ENCODE measurements around the gene IFT88. TPM values are rescaled to one million over a fixed set of nuclear protein-coding genes. Genes with fewer than 3 reads are reported as not detected.

The IFT88 gene, protein sequence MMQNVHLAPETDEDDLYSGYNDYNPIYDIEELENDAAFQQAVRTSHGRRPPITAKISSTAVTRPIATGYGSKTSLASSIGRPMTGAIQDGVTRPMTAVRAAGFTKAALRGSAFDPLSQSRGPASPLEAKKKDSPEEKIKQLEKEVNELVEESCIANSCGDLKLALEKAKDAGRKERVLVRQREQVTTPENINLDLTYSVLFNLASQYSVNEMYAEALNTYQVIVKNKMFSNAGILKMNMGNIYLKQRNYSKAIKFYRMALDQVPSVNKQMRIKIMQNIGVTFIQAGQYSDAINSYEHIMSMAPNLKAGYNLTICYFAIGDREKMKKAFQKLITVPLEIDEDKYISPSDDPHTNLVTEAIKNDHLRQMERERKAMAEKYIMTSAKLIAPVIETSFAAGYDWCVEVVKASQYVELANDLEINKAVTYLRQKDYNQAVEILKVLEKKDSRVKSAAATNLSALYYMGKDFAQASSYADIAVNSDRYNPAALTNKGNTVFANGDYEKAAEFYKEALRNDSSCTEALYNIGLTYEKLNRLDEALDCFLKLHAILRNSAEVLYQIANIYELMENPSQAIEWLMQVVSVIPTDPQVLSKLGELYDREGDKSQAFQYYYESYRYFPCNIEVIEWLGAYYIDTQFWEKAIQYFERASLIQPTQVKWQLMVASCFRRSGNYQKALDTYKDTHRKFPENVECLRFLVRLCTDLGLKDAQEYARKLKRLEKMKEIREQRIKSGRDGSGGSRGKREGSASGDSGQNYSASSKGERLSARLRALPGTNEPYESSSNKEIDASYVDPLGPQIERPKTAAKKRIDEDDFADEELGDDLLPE
- total RNA-seq, result 1 to 10 TPM; 1.6 to 4.1 TPM

- peak; percentile 82 to 87 for DNase-seq (ENCODE audit: low spot score in 2 of 2)
- Mint-ChIP-seq H3K9me3 (peaks cover 0 to 14% of the 10 kb centered on the region in 2 donors), H3K27ac (peak within 1 kb of the TSS; percentile 86 to 88), H3K36me3 (peaks cover 12 to 35% of the 10 kb centered on the region in 2 donors)
- peak; percentile 81 to 85 for ATAC-seq
Measured at GRCh38 chr13:20566898-20567874, at the start of gene IFT88. TSS of gene IFT88 (plus strand) at chr13:20567157. CDS start at chr13:20574386, 7,229 bp downstream.

DNA sequence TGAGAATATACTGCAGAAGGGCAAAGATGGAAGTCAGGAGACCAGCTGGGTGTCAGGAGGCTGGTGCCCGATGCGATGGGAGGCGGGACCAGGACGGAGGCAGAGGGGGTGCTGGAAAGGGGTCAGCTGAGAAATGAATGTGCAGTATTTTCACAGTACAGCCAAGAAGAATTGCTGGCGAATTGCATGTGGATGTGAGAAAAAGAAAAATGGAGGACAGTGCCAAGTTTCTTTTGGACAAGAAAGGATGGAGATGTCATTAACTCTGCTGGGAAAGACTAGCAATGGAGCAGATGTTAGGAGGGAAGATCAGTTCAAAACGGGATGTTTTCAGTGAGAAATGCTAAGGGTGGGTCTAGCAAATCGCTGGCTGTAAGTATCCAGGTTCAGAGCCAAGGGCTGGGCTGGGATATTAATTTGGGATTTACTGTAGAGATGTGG, 48.3 kb upstream of the IFT88 start:
- Mint-ChIP-seq H3K27ac (peak overlapping the region; percentile 12 to 53), H3K9me3 (peaks cover 0 to 10% of the 10 kb centered on the region in 2 donors), H3K36me3 (peaks cover 0 to 9% of the 10 kb centered on the region in 2 donors)
- ATAC-seq (no peak), DNase-seq (ENCODE audit: low spot score in 2 of 2) (no peak)

DNA sequence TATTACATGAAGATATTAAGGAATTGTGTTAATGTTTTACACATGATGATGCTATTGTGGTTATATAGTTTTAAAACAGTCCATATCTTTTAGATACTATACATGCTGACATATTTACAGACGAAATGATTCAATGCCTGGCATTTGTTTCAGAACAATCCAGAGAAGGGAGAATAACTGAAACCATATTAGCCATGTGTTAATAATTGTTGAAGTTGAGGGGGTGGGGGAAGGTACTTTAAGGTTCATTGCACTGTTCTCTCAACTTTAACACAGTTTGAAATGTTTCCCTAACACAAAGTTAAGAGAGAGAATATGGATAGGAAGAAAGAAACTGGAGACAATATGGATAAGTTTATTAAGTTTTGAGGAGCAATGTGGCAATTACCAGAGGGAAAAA, 47.1 kb upstream of the IFT88 start:
- ATAC-seq (no peak), DNase-seq (ENCODE audit: low spot score in 2 of 2) (no peak)
- H3K36me3 Mint-ChIP-seq, result peaks cover 0 to 9% of the 10 kb centered on the region in 2 donors
- no peak overlapping the region for H3K27ac Mint-ChIP-seq
- H3K9me3 Mint-ChIP-seq, result peaks cover 0 to 10% of the 10 kb centered on the region in 2 donors

DNA sequence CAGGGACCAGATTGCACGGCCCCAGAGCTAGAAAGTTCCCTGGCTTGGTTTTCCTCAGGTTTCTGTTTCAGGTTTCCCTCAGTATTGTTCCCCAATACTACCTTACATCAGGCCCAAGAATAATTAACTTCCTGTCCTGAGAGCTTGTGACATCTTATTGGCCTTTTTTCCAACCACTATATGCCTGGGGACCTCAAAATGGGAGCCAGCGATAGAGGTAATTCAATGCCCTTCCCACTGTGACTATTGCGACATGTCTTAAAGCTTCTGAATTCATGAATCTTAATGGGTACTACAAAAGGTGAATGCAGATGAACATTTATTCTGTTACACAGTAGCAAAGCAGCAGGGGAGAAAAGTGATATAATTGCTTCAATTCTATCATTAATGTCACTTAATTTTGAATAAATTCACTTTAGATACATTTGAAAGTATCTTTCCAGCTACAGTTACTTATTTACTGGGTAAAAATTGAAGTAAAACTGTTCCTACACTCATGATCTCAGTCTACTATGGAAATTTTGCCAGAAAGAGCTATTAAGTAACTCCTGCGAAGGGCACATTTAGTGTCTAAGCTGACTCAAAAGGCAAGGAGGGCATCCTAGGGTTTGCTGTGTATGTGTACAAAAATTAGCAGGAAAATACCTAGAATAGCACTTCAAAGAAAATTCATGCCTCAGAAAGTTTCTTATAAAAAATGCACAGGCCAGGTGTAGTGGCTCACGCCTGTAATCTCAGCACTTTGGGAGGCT, 45.4 kb upstream of the IFT88 start:
- peaks cover 0 to 9% of the 10 kb centered on the region in 2 donors for H3K36me3 Mint-ChIP-seq
- no peak overlapping the region for H3K27ac Mint-ChIP-seq
- peaks cover 0 to 10% of the 10 kb centered on the region in 2 donors for H3K9me3 Mint-ChIP-seq
- ATAC-seq (no peak), DNase-seq (ENCODE audit: low spot score in 2 of 2) (no peak)

DNA sequence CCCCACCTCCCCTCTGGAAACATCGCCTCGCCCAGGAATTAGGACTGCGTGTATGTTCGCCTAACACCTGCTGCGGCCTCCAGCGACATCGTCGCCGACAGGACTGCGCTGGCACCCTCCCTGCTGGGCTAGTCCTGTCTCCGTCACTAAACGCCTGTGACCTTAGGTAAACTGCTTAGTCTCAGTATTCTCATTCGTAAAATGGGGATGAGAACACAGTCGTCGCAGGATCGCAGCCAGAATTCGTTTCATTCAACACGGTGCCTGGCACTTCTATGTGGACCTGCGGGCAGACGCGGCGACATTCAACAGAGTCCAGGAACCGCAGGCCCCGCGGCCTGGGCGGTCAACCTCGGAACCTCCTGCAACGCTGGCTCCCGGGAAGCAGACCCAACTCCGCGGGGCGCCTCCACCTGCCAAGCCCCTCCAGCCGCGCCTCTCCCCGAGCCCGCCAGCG, 41.8 kb upstream of the IFT88 start:
- H3K9me3 Mint-ChIP-seq, result no peaks in the 10 kb centered on the region
- H3K27ac Mint-ChIP-seq, result peak overlapping the region in 1 of 2 donors; percentile 79
- peak; percentile 15 to 21 for ATAC-seq
- DNase-seq (ENCODE audit: low spot score in 2 of 2), result peak; percentile 33 to 56
- no peaks in the 10 kb centered on the region for H3K36me3 Mint-ChIP-seq

DNA sequence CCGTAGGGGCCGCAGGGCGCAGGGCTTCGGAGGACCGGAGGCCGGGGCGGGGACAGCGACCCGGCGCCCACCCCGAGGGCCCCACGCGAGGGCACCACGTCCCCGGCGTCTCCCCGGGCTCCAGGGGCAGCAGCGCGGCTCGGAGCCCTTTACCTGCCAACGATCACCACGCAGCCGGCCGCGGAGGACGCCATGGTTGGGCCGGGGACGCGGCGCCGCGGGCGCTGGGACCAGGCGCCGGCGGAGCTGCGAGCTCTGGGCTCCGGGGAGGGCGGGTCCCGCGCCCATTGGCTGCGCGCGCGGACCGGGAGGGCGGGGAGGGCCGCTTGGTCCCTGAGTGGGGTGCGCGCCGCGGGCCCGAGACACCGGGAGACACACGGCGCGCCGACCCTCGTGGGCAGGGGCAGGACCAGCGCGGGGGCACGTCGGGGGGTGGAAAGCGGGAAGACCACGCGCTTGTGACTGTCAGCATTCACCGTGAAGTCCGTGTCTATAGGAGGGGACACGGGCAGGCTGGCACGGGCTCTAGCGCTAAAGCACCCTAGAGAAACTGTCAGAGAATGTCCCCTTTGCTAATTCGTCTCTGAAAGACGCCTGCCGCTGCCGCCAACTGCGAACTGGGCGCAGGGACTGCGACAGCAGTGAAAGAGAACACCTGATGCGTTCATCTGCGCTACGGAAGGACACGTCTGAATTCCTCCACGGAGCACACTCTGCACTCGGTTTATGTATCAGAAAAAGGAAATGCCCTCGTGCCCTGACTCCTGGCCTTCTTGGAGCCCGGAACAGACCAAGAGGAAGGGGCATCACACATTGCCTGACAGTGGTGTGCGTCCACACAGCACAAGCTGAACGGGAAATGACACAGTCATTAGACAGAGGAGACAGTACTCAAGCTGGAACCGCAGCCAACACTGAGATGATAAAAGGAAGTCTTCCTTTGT, 41.1 kb upstream of the IFT88 start, which contains the start of gene CRYL1:
TSS of gene CRYL1 (minus strand) at position 257 of the 944 bp plus-strand sequence. CDS start at position 194, 63 bp downstream.
- Mint-ChIP-seq H3K36me3 (no peaks in the 10 kb centered on the region), H3K27ac (peak within 1 kb of the TSS; percentile 79), H3K9me3 (no peaks in the 10 kb centered on the region)
- DNase-seq (ENCODE audit: low spot score in 2 of 2) (peak; percentile 68 to 74), ATAC-seq (peak; percentile 91 to 93)

DNA sequence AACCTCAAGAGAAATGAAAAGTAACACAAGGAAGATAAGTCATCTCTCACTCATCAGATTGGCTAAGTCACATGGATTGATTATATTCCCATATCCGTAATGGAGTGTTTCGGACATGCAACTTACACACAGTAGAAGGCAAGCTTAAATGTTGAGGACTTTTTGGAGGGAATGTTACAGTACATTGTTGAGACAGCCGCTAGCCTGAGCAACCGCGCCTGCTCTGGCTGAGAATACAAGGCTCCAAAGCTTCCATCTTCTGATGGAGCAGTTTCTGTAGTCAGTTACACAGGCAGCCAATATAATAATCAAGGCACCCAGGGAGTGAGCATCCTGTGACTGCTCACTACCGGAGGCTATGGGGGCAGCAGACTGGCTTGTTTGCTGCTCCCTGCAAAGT, 40.3 kb upstream of the IFT88 start:
- DNase-seq (ENCODE audit: low spot score in 2 of 2) (no peak), ATAC-seq (no peak)
- H3K27ac Mint-ChIP-seq, result peak overlapping the region in 1 of 2 donors; percentile 79
- H3K9me3 Mint-ChIP-seq, result no peaks in the 10 kb centered on the region
- H3K36me3 Mint-ChIP-seq, result no peaks in the 10 kb centered on the region

GRCh38 chr13:20528452-20528851, 38.5 kb upstream of the IFT88 start:
- no peaks in the 10 kb centered on the region for H3K36me3 Mint-ChIP-seq
- peak; percentile 18 to 51 for ATAC-seq
- no peak overlapping the region for H3K27ac Mint-ChIP-seq
- H3K9me3 Mint-ChIP-seq, result no peaks in the 10 kb centered on the region
- peak in 1 of 2 donors; percentile 15 for DNase-seq (ENCODE audit: low spot score in 2 of 2)

DNA sequence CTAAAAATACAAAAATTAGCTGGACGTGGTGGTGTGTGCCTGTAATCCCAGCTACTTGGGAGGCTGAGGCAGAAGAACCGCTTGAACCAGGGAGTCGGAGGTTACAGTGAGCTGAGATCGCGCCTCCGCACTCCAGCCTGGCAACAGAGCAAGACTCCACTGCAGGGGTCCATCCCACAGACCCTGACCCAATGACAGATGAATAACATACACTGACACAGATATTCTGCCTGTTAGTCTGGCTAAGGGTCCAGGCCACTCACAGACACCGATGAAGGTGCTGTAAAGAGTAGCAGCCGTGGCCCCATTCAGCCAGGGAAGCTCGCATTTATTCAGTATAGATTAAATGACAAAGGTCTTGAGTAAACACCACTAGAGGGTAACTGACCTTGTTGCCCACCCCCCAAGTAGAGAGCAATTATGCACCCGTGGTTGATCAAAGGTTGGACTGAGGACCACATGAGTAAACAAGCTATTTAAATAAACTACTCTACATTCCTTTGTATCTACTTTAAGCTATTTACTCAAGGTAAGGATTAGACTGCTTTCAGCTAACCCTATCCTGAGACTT, 32.8 kb upstream of the IFT88 start:
- H3K36me3 Mint-ChIP-seq, result peaks cover 0 to 5% of the 10 kb centered on the region in 2 donors
- peaks cover 3 to 10% of the 10 kb centered on the region in 2 donors for H3K9me3 Mint-ChIP-seq
- H3K27ac Mint-ChIP-seq, result no peak overlapping the region
- DNase-seq (ENCODE audit: low spot score in 2 of 2), result no peak
- ATAC-seq, result no peak

DNA sequence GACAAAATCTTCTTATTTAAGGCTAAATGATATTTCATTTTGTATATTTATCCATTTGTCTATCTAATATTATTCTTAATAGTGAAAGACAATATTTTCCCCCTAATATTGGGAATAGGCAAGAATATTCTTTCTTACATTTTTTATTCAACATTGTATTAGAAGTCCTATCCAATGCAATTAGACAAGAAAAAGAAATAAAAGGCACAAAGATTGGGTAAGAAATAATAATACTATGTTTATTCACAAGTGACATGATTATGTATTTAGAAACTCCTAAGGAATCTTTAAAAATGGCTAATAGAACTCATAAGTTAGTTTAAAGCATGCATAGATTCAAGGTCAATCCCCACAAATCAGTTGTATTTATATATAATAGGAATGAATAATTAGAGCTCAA, 30.0 kb upstream of the IFT88 start:
- Mint-ChIP-seq H3K36me3 (peaks cover 0 to 5% of the 10 kb centered on the region in 2 donors), H3K9me3 (peaks cover 3 to 10% of the 10 kb centered on the region in 2 donors), H3K27ac (no peak overlapping the region)
- no peak for DNase-seq (ENCODE audit: low spot score in 2 of 2)
- no peak for ATAC-seq

DNA sequence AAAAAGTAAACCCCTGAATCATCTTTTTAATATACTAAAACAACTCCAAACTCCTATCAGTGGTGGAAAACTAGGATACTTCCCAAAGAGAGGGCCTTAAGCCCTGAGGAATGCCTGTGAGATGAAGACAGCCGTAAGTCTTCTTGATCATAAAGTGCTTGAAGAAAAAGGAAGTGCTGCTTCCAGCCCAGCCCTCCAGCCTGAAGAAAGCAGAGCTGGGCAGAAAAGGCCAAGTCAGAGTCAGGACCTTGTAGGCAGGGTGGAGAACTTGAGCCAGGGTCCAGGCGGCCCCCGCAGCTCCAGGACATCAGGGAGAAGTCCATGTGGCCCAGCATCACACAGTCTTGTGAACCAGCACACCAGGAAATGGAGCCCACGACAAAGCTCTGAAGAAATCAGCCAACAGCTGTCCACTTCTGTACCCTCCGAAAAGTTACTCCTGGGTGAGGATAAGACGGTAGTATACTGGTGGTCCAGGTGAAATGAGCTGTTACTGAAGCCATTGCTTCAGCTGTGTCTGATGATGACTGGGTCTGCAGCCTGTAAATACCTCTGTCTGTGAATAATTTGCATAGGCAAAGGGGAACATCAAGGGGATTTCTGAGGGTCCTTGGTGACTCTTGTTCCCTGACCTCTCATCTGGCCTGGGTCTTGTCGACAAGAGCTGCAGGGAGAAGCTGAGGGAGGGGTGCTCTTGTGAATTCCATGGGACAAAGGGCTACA, 22.6 kb upstream of the IFT88 start:
- H3K36me3 Mint-ChIP-seq, result no peaks in the 10 kb centered on the region
- H3K27ac Mint-ChIP-seq, result no peak overlapping the region
- ATAC-seq, result no peak
- no peak for DNase-seq (ENCODE audit: low spot score in 2 of 2)
- H3K9me3 Mint-ChIP-seq, result no peaks in the 10 kb centered on the region

- H3K27ac Mint-ChIP-seq, result no peak overlapping the region
- ATAC-seq, result no peak
- H3K36me3 Mint-ChIP-seq, result no peaks in the 10 kb centered on the region
- no peak for DNase-seq (ENCODE audit: low spot score in 2 of 2)
- H3K9me3 Mint-ChIP-seq, result no peaks in the 10 kb centered on the region
Measured at GRCh38 chr13:20546556-20546955, 20.4 kb upstream of the IFT88 start.

- no peak overlapping the region for H3K27ac Mint-ChIP-seq
- DNase-seq (ENCODE audit: low spot score in 2 of 2) (no peak), ATAC-seq (no peak)
- H3K9me3 Mint-ChIP-seq, result no peaks in the 10 kb centered on the region
- no peaks in the 10 kb centered on the region for H3K36me3 Mint-ChIP-seq
Measured at GRCh38 chr13:20547479-20547908, 19.5 kb upstream of the IFT88 start.

- no peak for DNase-seq (ENCODE audit: low spot score in 2 of 2)
- Mint-ChIP-seq H3K9me3 (no peaks in the 10 kb centered on the region), H3K27ac (no peak overlapping the region), H3K36me3 (no peaks in the 10 kb centered on the region)
- ATAC-seq, result no peak
Measured at GRCh38 chr13:20550799-20551198, 16.2 kb upstream of the IFT88 start.

Measured in activated naive CD4-positive, alpha-beta T cell treated with anti-CD3 and anti-CD28 coated beads, Interleukin-2, amount 50 U/mL, for 72 hours (primary cell).